Thyroid gland (tissue), 4 donors: Measurements from ENCODE around the gene TRPM4. TPM values are rescaled to one million over a fixed set of nuclear protein-coding genes. Genes with fewer than 3 reads are reported as not detected.
A peak's percentile ranks its signal among the peaks of the same experiment; 100 is the strongest.

Source experiments
- DNase-seq, 2 donors: peaks; one replicate each; pipeline ENCODE4 v3.0.0-alpha.2; 2019
- H3K27ac ChIP-seq, 3 donors: fragments of 200-600 bp; sonication (generic); 1 replicate in 2 of 3; 2 replicates in 1 of 3; pipeline ENCODE4 v1.5.1; 2016 to 2019; ENCODE audit warnings: mild to moderate bottlenecking in 1 of 3, moderate library complexity in 1 of 3
- H3K27me3 ChIP-seq: fragments of 200-600 bp; sonication (generic); one replicate; pipeline ENCODE4 v1.5.1; 2019
- H3K36me3 ChIP-seq, 2 donors: fragments of 200-600 bp; sonication (generic); one replicate each; pipeline ENCODE4 v1.5.1; 2016 to 2019
- H3K4me1 ChIP-seq, 2 donors: fragments of 200-600 bp; sonication (generic); one replicate each; pipeline ENCODE4 v1.5.1; 2017 to 2019
- H3K4me3 ChIP-seq, 3 donors: fragments of 200-600 bp; sonication (generic); replicated peaks in 1 of 3; 1 replicate in 2 of 3; 2 replicates in 1 of 3; pipeline ENCODE4 v1.5.1; 2016; ENCODE audit warnings: mild to moderate bottlenecking in 1 of 3
- H3K9me3 ChIP-seq: fragments of 200-600 bp; sonication (generic); one replicate; pipeline ENCODE4 v1.5.1; 2017
- CTCF ChIP-seq, 6 experiments: fragments of 200-600 bp in 3 of 6; fragments of 450-650 bp in 3 of 6; sonication (generic) in 3 of 6; IDR thresholded peaks; one replicate each; pipeline ENCODE4 v1.5.1; 2016 to 2019; ENCODE audit warnings: antibody characterized with exemption in 6 of 6, mild to moderate bottlenecking in 2 of 6, inconsistent platforms in 1 of 6, moderate library complexity in 1 of 6
- POLR2A ChIP-seq, 2 donors: fragments of 450-650 bp; IDR thresholded peaks; one replicate each; pipeline ENCODE4 v1.6.1; 2017; ENCODE audit warnings: antibody characterized with exemption in 2 of 2, mild to moderate bottlenecking in 2 of 2, moderate library complexity in 1 of 2
- WGBS, 2 donors: methylation state at CpG; one replicate each; pipeline ENCODE4 v1.1.5; 2017; 5-methylcytosine and 5-hydroxymethylcytosine counted together
- intact Hi-C: fragments of 100-400 bp; cut with DNase I; formaldehyde crosslinking; loops from one replicate; pipeline ENCODE4 v1.15.1; 2023
- total RNA-seq, 4 donors: library from RNA; depleted of rRNA; stranded (reverse); fragments of >200 nt; gene quantifications; one replicate each; pipeline ENCODE4 v1.2.3, GENCODE V29; 2016

Gene TRPM4
- total RNA-seq, 4 donors from 2014 or later, result 18.4 to 36.4 (median 26.1) TPM

- H3K9me3 ChIP-seq, result no peaks in the 10 kb centered on the region
- TF ChIP-seq CTCF (IDR thresholded peaks at IDR 0.05) (no peak), POLR2A (IDR thresholded peaks at IDR 0.05) (no peak)
- DNase-seq, result no peak
- H3K36me3 ChIP-seq, result no peaks in the 10 kb centered on the region
- no peaks in the 10 kb centered on the region for H3K4me1 ChIP-seq
- no peaks in the 10 kb centered on the region for H3K27me3 ChIP-seq
- H3K27ac ChIP-seq, result no peak overlapping the region
- intact Hi-C loops, result no loop called here
- WGBS, 2 donors, result 78 to 82% methylated on average over 2 of the region's 2 CpGs
- H3K4me3 ChIP-seq, result no peak overlapping the region
Measured at GRCh38 chr19:49249933-49250332, 92.3 kb downstream of the TRPM4 start.

- Histone ChIP-seq H3K27me3 (no peaks in the 10 kb centered on the region), H3K4me1 (no peaks in the 10 kb centered on the region), H3K27ac (no peak overlapping the region), H3K9me3 (no peaks in the 10 kb centered on the region), H3K4me3 (no peak overlapping the region), H3K36me3 (no peaks in the 10 kb centered on the region)
- DNase-seq, result peak; percentile 14
- intact Hi-C loops, result no loop called here
- WGBS, 2 donors, result 71 to 76% methylated on average over 8 to 10 of the region's 10 CpGs
- TF ChIP-seq CTCF (IDR thresholded peaks at IDR 0.05) (no peak), POLR2A (IDR thresholded peaks at IDR 0.05) (no peak)
Measured at GRCh38 chr19:49255674-49256073, 98.1 kb downstream of the TRPM4 start.

GRCh38 chr19:49256691-49257090 is 99.1 kb downstream of the TRPM4 start:
- Histone ChIP-seq H3K4me1 (no peaks in the 10 kb centered on the region), H3K27ac (no peak overlapping the region), H3K9me3 (no peaks in the 10 kb centered on the region), H3K27me3 (no peaks in the 10 kb centered on the region), H3K4me3 (no peak overlapping the region), H3K36me3 (no peaks in the 10 kb centered on the region)
- TF ChIP-seq CTCF (IDR thresholded peaks at IDR 0.05) (no peak), POLR2A (IDR thresholded peaks at IDR 0.05) (no peak)
- intact Hi-C loops, result no loop called here
- 73 to 75% methylated on average over 3 of the region's 3 CpGs for WGBS, 2 donors
- no peak for DNase-seq

Other genes with a start within 250 kb of the TRPM4 start
- gene DHDH, start 224.1 kb upstream of the TRPM4 start, total RNA-seq, result not detected
- 10 to 100 TPM; 28.2 to 74.4 (median 41.2) TPM for gene BAX, start 202.9 kb upstream of the TRPM4 start, total RNA-seq
- gene FTL, start 192.5 kb upstream of the TRPM4 start, total RNA-seq, result over 10,000 TPM in 1 of 4 donors, 1,000 to 10,000 TPM in 3; 5,748 to 12,335 (median 7,175) TPM
- 10 to 100 TPM; 17.9 to 33.2 (median 23.9) TPM for gene GYS1, start 164.5 kb upstream of the TRPM4 start, total RNA-seq
- gene RUVBL2, start 163.9 kb upstream of the TRPM4 start, total RNA-seq, result 100 to 1,000 TPM in 3 of 4 donors, 10 to 100 TPM in 1; 80.5 to 131 (median 118) TPM
- not detected for gene LHB, start 140.7 kb upstream of the TRPM4 start, total RNA-seq
- gene CGB3, start 133.5 kb upstream of the TRPM4 start, total RNA-seq, result not detected
- gene CGB2, start 125.9 kb upstream of the TRPM4 start, total RNA-seq, result not detected
- not detected for gene CGB1, start 120.9 kb upstream of the TRPM4 start, total RNA-seq
- gene CGB5, start 113.9 kb upstream of the TRPM4 start, total RNA-seq, result under 1 TPM in 1 of 4 donors, not detected in 3; 0.56 TPM
- not detected for gene CGB8, start 108.7 kb upstream of the TRPM4 start, total RNA-seq
- not detected for gene CGB7, start 100.0 kb upstream of the TRPM4 start, total RNA-seq
- gene NTF4, start 93.0 kb upstream of the TRPM4 start, total RNA-seq, result under 1 TPM in 1 of 4 donors, not detected in 3; 0.33 TPM
- not detected for gene KCNA7, start 85.1 kb upstream of the TRPM4 start, total RNA-seq
- 100 to 1,000 TPM; 253 to 388 (median 305) TPM for gene SNRNP70, start 72.3 kb upstream of the TRPM4 start, total RNA-seq
- gene LIN7B, start 43.4 kb upstream of the TRPM4 start, total RNA-seq, result 10 to 100 TPM; 10.5 to 17.7 (median 13.8) TPM
- 10 to 100 TPM in 1 of 4 donors, 1 to 10 TPM in 3; 1.7 to 13.4 (median 6.1) TPM for gene C19orf73, start 38.6 kb upstream of the TRPM4 start, total RNA-seq
- 1 to 10 TPM; 4.6 to 7.4 (median 5.3) TPM for gene PPFIA3, start 38.2 kb upstream of the TRPM4 start, total RNA-seq
- 1 to 10 TPM; 1.1 to 4.1 (median 2.1) TPM for gene HRC, start 2.4 kb upstream of the TRPM4 start, total RNA-seq
- gene SLC6A16, start 167.4 kb downstream of the TRPM4 start, total RNA-seq, result 1 to 10 TPM in 2 of 4 donors, under 1 TPM in 2; 0.24 to 7.8 (median 1.4) TPM
- gene CD37, start 177.6 kb downstream of the TRPM4 start, total RNA-seq, result 1 to 10 TPM; 2.1 to 9.7 (median 5.4) TPM
- gene TEAD2, start 204.6 kb downstream of the TRPM4 start, total RNA-seq, result 10 to 100 TPM in 3 of 4 donors, 1 to 10 TPM in 1; 6.9 to 19.5 (median 13.7) TPM
- 1 to 10 TPM in 1 of 4 donors, not detected in 3; 1.3 TPM for gene DKKL1, start 206.1 kb downstream of the TRPM4 start, total RNA-seq
- gene KASH5, start 230.5 kb downstream of the TRPM4 start, total RNA-seq, result 1 to 10 TPM in 1 of 4 donors, not detected in 3; 1.3 TPM